VCaP (cell line): ENCODE results near the gene FNBP1L.
A peak's percentile ranks its signal among the peaks of the same experiment; 100 is the strongest.

Source experiments
- H3K27ac ChIP-seq: fragments of 450-650 bp; 2 replicates; pipeline ENCODE4 v1.5.1; 2017
- TF ChIP-seq, protein P1 (sequence below): fragments of 450-650 bp; conservative IDR thresholded peaks from 2 replicates; pipeline ENCODE4 v1.5.1; 2017; ENCODE audit warnings: mild to moderate bottlenecking, moderate library complexity

The FNBP1L gene

DNA sequence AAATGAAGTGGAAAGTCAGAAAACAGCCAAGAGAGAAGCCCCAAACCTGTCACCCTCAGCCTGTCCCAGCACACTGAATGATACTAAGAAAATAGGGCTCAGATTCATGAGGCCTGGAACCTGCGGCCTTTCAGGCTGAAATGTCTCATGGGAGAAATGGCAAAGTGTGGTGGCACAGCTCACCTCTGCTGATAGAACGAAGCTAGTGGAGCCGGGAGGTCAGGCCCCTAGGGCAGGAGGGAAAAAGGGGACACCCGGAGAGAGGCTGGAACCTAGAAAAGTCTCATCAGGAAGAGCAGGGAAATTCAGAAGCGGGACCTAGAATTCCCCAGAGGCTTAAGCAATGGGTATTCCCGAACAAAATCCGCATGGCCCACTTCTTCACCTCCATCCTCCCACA, 126.6 kb downstream of the FNBP1L start:
- H3K27ac ChIP-seq: peak overlapping the region; percentile 56
- TF ChIP-seq, protein P1, sequence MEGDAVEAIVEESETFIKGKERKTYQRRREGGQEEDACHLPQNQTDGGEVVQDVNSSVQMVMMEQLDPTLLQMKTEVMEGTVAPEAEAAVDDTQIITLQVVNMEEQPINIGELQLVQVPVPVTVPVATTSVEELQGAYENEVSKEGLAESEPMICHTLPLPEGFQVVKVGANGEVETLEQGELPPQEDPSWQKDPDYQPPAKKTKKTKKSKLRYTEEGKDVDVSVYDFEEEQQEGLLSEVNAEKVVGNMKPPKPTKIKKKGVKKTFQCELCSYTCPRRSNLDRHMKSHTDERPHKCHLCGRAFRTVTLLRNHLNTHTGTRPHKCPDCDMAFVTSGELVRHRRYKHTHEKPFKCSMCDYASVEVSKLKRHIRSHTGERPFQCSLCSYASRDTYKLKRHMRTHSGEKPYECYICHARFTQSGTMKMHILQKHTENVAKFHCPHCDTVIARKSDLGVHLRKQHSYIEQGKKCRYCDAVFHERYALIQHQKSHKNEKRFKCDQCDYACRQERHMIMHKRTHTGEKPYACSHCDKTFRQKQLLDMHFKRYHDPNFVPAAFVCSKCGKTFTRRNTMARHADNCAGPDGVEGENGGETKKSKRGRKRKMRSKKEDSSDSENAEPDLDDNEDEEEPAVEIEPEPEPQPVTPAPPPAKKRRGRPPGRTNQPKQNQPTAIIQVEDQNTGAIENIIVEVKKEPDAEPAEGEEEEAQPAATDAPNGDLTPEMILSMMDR: no peak

DNA sequence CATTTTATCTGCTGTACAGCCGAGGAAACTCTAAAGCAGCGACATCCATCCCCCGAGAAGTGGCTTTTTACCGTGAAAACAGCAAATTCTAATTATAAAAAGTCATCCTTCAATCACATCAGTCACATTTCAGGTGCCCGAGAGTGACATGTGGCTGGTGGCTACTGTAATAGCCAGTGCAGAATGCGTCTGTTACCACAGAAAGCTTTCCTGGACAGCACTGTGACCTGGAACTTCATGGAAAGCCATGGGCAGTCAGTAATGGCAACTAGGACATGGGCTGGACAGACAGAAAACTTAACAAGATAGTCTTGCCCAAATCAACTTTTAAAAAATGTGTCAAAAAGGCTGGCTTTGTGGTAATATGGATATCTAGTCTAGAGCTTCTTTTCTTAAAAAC, 127.1 kb downstream of the FNBP1L start:
- H3K27ac ChIP-seq: peak overlapping the region; percentile 56; the same call in 1 of the 2 replicates
- TF ChIP-seq, protein P1: no peak

DNA sequence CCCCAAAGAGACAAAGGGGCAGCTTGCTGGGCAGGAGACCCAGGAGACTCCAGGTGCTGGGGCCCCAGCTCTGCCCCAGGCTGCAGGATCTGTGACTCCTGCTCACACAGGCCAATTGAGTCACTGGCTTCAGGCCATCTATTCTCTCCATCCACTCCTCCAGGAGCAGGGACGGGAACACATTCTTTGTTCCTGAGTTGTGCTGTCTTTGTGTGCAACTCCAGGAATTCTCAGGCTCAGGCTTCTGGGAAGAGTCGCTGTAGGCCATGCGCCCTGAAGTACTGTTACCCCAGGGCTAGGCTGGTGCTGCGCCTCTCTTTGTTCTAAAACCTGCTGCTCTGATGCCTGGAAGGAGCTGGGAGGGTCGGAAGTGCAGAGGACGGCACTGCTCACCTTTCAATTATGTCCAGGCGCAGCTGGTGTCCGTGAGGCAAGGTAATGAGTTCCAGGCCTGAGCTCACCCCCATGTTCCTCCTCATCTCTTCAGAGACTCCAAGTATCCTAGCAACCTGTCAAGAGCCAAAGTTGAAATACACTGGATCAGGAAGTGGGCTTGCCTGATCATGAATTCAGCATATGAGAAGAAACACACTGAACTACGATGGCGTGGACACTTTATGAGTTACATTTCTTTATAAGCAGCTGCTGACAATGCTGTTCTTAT, 127.8 kb downstream of the FNBP1L start:
- TF ChIP-seq, protein P1: no peak
- no peak overlapping the region for H3K27ac ChIP-seq

GRCh38 chr1:93576346-93576745, 128.4 kb downstream of the FNBP1L start:
- H3K27ac ChIP-seq: no peak overlapping the region

DNA sequence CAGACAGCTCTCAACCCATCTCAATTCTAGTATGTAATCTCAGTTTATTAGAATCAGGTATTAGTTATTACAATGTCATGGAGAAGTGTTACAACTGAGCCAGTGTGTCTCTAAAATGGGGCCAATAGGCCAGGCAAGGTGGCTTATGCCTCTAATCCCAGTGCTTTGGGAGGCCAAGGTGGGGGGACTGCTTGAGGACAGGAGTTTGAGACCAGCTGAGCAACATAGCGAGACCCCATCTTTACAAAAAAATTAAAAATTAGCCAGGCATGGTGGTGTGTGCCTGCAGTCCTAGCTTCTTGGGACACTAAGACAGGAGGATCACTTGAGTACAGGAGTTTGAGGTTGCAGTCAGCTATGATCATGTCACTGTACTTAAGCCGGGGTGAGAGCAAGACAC, 128.8 kb downstream of the FNBP1L start:
- TF ChIP-seq, protein P1: no peak
- H3K27ac ChIP-seq: no peak overlapping the region

More at GRCh38 chr1:93576346-93576745, 128.4 kb downstream of the FNBP1L start:
- TF ChIP-seq, protein P1: no peak

- TF ChIP-seq, protein P1: no peak
- no peak overlapping the region for H3K27ac ChIP-seq
Measured at GRCh38 chr1:93577536-93578432, 129.9 kb downstream of the FNBP1L start.

- H3K27ac ChIP-seq: no peak overlapping the region
- TF ChIP-seq, protein P1: no peak
Measured at GRCh38 chr1:93578433-93578830, 130.5 kb downstream of the FNBP1L start.
